GM12865 (cell line): ENCODE results near the gene PDK2.
A peak's percentile ranks its signal among the peaks of the same experiment; 100 is the strongest.

Source experiments
- DNase-seq: peaks from one replicate; pipeline ENCODE4 v3.0.0; 2010; ENCODE audit warnings: low read depth
- H3K4me3 ChIP-seq: 2 replicates; pipeline ENCODE4 v1.5.1; 2011; ENCODE audit warnings: mild to moderate bottlenecking, low read depth, low read length, control low read depth
- TF ChIP-seq, protein P1 (sequence below): IDR thresholded peaks from 2 replicates; pipeline ENCODE4 v1.5.1; 2011; ENCODE audit warnings: low read length, control low read depth, low read depth, inconsistent platforms; ENCODE audit not compliant: insufficient read depth; ENCODE audit errors: missing control alignments

Gene PDK2

DNA sequence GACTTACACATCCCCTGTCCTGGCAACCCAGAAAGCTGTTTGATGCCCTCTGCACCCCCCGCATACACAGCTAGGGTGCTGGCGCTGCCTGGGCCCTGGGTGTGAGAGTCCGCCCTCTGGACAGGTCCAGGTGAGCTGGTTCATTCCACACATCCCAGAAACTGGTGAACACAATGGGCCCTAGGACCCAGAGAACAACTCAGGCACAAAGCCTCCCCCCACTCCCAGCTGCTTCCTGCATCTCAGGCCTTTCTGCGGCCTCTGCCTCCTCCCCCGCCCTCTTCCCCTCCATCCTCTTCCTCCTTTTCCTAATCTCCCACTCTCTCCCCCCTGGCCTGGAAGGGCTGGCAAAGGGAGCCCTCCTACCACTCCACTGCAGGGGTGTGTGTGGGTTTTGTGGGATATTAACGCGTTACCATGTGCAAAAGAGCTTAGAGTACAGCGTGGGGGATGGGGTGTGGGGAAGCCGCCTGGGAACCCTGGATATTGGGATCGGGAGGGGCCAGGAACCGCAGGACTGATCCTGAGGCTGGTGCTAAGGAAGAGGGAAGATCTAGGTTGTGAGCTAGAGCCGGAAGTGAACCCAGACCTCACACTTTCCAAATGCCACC is 56.9 kb downstream of the PDK2 start:
- peak overlapping the region; percentile 91 for H3K4me3 ChIP-seq
- TF ChIP-seq, protein P1, sequence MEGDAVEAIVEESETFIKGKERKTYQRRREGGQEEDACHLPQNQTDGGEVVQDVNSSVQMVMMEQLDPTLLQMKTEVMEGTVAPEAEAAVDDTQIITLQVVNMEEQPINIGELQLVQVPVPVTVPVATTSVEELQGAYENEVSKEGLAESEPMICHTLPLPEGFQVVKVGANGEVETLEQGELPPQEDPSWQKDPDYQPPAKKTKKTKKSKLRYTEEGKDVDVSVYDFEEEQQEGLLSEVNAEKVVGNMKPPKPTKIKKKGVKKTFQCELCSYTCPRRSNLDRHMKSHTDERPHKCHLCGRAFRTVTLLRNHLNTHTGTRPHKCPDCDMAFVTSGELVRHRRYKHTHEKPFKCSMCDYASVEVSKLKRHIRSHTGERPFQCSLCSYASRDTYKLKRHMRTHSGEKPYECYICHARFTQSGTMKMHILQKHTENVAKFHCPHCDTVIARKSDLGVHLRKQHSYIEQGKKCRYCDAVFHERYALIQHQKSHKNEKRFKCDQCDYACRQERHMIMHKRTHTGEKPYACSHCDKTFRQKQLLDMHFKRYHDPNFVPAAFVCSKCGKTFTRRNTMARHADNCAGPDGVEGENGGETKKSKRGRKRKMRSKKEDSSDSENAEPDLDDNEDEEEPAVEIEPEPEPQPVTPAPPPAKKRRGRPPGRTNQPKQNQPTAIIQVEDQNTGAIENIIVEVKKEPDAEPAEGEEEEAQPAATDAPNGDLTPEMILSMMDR, result no peak
- DNase-seq, result peak; percentile 87

DNA sequence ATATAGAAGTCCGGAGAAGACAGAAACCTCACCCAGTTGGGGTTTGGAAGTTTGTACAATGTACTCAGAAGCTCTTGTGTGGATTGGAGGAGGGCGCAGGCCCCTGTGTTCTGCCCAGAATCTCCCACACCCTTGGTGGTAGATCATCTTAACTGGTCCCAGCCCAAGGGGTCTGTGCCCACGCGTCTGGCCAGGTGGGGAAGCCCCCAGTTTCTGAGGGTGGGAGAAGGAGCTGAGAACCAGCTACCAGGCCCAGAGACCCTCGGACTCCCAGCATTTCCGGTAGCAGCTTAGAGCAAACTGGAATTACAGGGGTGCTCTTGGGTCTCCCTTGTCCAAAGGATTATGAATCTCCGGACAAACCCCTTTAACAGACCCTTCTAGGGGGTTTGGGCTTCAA is 57.6 kb downstream of the PDK2 start:
- no peak overlapping the region for H3K4me3 ChIP-seq
- TF ChIP-seq, protein P1, result no peak
- no peak for DNase-seq

DNA sequence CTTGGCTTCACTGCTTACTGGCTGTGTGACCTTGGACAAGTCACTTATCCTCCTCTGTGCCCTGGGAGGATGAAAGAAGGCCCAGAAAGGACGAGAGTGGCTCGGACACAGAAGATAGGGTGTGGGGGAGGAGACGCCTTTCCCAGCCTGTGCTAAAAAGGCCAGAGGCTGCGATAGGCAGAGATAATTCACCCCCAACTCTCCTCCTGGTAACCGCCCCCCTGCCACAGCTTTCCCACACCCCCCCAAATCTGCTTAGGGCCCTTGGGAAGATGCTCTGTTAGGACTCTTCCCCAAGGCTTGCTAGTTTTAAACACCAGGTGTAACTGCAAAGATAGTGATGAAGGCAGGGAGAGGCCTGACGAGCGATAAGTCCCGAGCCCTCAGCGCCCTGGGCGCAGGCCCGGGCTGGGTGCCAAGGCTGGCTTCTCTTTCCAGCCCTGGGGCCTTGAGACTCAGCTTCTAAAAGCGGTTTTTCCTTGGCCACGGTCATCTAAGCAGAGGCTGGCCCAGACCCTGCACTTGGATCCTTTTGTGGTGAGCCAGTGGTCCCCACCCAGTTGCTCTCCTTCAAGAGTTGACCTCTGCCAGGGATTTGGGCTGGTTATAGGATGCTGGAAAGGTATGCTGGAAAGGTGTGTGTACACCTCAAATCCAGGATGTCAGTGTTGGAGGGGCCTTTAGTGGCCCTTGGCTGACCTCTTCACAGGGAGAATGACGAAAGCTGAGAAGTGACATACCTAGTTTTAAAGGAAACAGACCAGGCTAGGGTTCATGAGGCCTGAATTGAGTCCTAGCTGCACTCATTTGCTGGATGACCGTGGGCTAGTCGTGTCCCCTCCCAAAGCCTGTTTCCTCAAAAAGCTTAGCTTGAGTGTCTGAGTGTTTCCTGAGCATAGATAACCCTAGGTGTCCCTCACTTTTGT is 58.8 kb downstream of the PDK2 start:
- H3K4me3 ChIP-seq, result no peak overlapping the region
- TF ChIP-seq, protein P1, result no peak
- DNase-seq, result no peak

DNA sequence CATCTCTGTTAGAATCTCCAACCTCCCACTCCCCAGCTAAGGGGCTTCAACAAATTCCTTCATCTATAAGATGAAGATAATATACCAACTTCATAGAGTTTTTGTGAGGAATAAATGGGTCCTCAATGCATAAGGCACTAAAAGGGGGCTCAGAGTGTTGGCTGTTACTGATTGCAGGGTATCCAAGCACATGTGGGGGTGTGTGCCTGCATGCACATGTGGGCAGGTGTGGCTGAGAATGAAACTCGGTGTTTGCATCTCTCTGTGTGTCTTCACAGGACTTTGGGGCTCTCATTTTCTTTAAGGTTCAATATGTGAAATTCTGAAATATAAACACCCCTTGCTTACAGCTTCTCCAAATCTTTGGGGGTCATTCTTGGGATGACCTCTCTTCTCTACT is 59.5 kb downstream of the PDK2 start:
- TF ChIP-seq, protein P1, result no peak
- peak; percentile 74 for DNase-seq
- H3K4me3 ChIP-seq, result peak overlapping the region; percentile 25

DNA sequence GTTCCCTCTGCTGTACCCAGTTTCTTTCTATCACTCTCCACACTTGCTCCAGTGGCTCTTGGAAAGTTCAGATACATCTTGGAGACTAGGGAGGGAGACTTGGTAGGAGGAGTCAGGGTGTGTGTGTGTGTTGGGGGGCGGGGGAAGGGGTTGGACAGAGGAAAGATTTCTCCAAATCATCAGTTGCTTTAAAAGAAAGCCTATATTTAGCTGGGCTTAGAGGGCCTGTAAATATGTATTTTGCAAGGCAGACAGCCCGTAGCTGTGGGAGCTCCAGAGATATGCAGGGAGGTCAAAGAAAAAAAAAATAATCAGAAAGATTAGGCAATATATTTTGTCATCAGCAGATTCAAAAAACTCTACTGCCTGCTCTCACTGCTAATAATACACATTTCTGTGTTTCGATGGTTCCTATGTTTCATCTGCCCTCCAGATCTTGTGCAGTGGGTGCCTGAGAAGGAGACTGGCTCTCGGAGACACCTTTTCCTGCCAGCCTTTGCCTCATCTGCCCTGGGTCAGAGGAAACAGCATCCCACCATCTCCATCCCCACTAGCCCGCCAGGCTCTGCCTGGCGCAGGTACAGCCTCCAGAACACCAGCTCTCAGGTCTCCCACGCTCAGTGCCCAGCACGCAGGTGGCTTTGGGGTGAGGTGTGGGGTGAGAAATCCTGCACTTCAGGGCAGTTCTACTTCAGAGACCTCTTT is 60.1 kb downstream of the PDK2 start:
- no peak for DNase-seq
- TF ChIP-seq, protein P1, result no peak
- H3K4me3 ChIP-seq, result peak overlapping the region; percentile 25

DNA sequence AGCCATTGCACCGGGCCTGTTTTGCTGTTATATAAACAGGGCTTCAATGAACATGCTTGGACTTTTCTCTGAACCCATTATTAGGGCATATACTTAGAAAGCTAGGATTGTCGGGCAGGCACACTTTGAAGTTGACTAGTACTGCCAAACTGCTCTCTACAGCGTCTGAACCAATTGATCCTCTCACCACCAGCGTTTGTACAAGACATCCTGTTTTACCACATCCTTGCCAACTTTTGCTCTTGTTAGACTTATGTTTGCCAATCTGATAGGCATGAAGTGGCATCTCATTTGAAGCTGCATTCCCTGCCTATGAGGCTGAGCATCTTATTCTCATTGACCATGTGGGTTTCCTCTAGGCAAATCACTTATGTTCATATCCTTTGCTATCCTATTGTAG is 62.7 kb downstream of the PDK2 start:
- DNase-seq, result no peak
- no peak overlapping the region for H3K4me3 ChIP-seq
- TF ChIP-seq, protein P1, result no peak
